ENCODE results near the gene C14orf119.

GRCh38 chr14:23089498-23090253, 5.6 kb upstream of the C14orf119 start:
- TF ChIP-seq CTCF (IDR thresholded peaks at IDR 0.05; ENCODE audit: insufficient read depth, low read length) (no peak), REST (IDR thresholded peaks at IDR 0.05; ENCODE audit: insufficient replicate concordance, low read depth) (no peak), POLR2AphosphoS5 (IDR thresholded peaks at IDR 0.05; ENCODE audit: low read depth) (no peak)
